C4-2B (cell line): ENCODE data around the gene RBMS3.

ENCODE experiments used
- H3K27ac ChIP-seq: fragments of 450-650 bp; 2 replicates; pipeline ENCODE4 v1.5.1; 2017
- ZFX ChIP-seq: fragments of 450-650 bp; IDR thresholded peaks from 2 replicates; pipeline ENCODE4 v1.6.1; 2017
- TF ChIP-seq, protein P1 (sequence below): fragments of 450-650 bp; conservative IDR thresholded peaks from 2 replicates; pipeline ENCODE4 v1.5.1; 2017; ENCODE audit warnings: mild to moderate bottlenecking

RBMS3 gene

GRCh38 chr3:29605845-29606244, 325.0 kb downstream of the RBMS3 start:
- TF ChIP-seq, protein P1, sequence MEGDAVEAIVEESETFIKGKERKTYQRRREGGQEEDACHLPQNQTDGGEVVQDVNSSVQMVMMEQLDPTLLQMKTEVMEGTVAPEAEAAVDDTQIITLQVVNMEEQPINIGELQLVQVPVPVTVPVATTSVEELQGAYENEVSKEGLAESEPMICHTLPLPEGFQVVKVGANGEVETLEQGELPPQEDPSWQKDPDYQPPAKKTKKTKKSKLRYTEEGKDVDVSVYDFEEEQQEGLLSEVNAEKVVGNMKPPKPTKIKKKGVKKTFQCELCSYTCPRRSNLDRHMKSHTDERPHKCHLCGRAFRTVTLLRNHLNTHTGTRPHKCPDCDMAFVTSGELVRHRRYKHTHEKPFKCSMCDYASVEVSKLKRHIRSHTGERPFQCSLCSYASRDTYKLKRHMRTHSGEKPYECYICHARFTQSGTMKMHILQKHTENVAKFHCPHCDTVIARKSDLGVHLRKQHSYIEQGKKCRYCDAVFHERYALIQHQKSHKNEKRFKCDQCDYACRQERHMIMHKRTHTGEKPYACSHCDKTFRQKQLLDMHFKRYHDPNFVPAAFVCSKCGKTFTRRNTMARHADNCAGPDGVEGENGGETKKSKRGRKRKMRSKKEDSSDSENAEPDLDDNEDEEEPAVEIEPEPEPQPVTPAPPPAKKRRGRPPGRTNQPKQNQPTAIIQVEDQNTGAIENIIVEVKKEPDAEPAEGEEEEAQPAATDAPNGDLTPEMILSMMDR: no peak
- TF ChIP-seq ZFX: no peak
- H3K27ac ChIP-seq: no peak overlapping the region

- TF ChIP-seq, protein P1: no peak
- TF ChIP-seq ZFX: no peak
- no peak overlapping the region for H3K27ac ChIP-seq
Measured at GRCh38 chr3:29606416-29606815, 325.5 kb downstream of the RBMS3 start.

DNA sequence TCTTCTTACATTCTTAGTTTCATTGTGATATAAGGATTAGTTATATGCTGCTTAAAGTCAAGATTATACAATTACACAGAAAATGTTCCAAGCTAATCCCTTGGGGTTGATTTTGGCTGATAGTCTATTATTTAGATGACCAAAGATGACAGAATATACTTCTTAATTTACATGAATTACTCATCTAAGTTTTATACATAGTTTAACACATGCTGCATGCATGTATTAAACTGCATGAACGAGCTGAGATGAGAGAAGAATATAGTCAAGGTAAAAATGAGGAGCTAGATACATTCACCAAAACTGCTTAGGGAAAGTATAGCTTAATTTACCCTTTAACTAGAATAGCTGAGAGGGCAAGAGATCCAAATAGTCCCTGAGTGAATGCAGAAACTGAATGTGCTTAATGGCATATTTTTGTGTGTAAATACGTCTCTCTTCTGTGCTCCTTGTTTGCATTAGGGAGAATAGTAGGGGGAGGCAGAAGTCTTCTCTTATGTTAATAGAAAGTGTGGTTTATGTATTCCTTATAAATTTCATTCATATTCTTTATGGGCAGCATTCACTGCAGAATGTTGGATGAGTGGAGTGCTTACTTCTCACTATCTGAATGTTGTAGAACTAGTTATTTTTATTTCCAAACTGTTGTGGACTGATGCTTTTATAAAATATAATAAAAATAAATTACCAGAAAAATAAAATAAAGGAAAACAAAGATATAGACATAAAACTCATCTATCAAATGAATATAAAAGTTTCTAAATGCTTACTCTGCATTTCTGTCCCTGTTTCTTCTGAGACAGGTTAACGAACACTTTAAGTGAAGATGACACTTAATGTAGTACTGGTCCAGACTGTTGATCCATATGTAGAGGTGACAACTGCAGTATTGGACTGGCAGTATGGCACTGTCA, 327.8 kb downstream of the RBMS3 start:
- no peak for TF ChIP-seq ZFX
- TF ChIP-seq, protein P1: no peak
- no peak overlapping the region for H3K27ac ChIP-seq

GRCh38 chr3:29609328-29609811, 328.5 kb downstream of the RBMS3 start:
- TF ChIP-seq ZFX: no peak
- TF ChIP-seq, protein P1: no peak
- H3K27ac ChIP-seq: no peak overlapping the region

- H3K27ac ChIP-seq: no peak overlapping the region
Measured at GRCh38 chr3:29610781-29611180, 329.9 kb downstream of the RBMS3 start.

DNA sequence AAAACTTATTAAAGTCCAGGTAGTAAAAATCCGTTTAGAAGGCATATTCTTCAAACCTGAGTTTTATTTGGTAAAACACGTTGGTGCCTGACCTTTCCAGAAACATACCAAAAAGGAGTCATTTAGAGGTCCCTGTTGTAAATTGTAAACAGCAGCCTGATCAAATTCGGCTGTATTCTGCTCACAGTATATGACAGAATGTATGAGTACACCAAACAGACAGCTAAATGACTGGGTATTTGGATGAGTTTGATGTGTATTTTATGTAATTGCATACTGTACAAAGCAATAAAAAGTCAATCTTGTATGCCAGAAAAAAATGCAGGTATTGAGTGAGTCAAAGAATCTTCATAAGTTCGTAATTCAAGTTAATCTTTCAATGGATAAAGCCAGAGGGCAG, 330.4 kb downstream of the RBMS3 start:
- TF ChIP-seq, protein P1: no peak
- no peak for TF ChIP-seq ZFX

More at GRCh38 chr3:29610781-29611180, 329.9 kb downstream of the RBMS3 start:
- no peak for TF ChIP-seq ZFX
- TF ChIP-seq, protein P1: no peak

DNA sequence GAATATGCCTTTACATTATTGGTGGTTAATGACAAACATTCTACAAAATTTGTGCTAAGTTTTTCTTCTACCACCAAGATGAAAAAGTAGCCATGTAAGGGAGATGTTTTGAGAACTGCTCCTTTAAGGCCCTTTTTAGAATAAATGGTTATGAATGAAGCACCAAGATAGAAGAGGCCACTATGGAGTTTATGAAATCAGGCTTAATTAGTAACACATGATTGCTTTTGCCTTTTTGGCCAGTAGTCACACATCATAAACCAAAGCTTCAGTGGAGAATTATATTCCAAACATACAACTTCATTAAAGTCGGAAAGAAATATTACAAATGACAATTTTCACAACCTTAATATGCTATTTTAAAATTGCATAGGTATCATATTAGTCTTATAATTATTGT, 331.7 kb downstream of the RBMS3 start:
- TF ChIP-seq, protein P1: no peak
- TF ChIP-seq ZFX: no peak
- H3K27ac ChIP-seq: no peak overlapping the region

More for the DNA sequence above, 330.4 kb downstream of the RBMS3 start:
- no peak overlapping the region for H3K27ac ChIP-seq
